ENCODE results near the gene PLD3. TPM values are rescaled to one million over a fixed set of nuclear protein-coding genes. Genes with fewer than 3 reads are reported as not detected.

PLD3 gene
- total and polyA plus RNA-seq, 12 donors: 116 to 238 (median 169) TPM

DNA sequence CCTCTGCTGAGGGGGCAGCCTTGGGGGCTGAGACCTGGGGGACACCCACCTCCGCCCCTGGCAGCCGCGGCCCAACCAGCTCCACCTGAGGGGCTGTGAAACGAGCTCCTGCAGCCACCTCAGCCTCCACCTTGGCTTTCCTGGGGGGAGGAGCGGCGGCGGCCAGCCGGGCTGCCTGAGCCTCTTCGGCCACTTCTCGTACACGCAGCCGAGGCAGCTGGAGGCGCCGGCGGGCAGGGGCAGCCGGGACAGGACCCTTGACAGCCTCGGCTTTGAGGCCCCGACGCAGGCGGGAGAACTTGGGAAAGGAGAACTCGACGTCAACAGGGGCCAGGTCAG lies 49.0 kb downstream of the PLD3 start:
- Histone ChIP-seq H3K4me1 (peaks cover 0 to 6% (median 0%) of the 10 kb centered on the region in 9 donors), H3K27me3 (no peaks in the 10 kb centered on the region), H3K9me3 (no peaks in the 10 kb centered on the region), H3K4me3 (no peak overlapping the region), H3K27ac (no peak overlapping the region), H3K36me3 (peaks cover 0 to 3% (median 0%) of the 10 kb centered on the region in 9 donors)
- DNase-seq: no peak
- ATAC-seq: no peak
- TF ChIP-seq, protein P1, sequence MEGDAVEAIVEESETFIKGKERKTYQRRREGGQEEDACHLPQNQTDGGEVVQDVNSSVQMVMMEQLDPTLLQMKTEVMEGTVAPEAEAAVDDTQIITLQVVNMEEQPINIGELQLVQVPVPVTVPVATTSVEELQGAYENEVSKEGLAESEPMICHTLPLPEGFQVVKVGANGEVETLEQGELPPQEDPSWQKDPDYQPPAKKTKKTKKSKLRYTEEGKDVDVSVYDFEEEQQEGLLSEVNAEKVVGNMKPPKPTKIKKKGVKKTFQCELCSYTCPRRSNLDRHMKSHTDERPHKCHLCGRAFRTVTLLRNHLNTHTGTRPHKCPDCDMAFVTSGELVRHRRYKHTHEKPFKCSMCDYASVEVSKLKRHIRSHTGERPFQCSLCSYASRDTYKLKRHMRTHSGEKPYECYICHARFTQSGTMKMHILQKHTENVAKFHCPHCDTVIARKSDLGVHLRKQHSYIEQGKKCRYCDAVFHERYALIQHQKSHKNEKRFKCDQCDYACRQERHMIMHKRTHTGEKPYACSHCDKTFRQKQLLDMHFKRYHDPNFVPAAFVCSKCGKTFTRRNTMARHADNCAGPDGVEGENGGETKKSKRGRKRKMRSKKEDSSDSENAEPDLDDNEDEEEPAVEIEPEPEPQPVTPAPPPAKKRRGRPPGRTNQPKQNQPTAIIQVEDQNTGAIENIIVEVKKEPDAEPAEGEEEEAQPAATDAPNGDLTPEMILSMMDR (IDR thresholded peaks at IDR 0.05): no peak
- WGBS, 2 donors: 92 to 96% methylated on average over 22 of the region's 22 CpGs
- intact Hi-C loops (cut with DNase I): loop anchor here in 3 of 10 donors (5.0 kb wide), 2 partner anchors 40 to 45 kb away; no protein-coding TSS in a partner anchor

DNA sequence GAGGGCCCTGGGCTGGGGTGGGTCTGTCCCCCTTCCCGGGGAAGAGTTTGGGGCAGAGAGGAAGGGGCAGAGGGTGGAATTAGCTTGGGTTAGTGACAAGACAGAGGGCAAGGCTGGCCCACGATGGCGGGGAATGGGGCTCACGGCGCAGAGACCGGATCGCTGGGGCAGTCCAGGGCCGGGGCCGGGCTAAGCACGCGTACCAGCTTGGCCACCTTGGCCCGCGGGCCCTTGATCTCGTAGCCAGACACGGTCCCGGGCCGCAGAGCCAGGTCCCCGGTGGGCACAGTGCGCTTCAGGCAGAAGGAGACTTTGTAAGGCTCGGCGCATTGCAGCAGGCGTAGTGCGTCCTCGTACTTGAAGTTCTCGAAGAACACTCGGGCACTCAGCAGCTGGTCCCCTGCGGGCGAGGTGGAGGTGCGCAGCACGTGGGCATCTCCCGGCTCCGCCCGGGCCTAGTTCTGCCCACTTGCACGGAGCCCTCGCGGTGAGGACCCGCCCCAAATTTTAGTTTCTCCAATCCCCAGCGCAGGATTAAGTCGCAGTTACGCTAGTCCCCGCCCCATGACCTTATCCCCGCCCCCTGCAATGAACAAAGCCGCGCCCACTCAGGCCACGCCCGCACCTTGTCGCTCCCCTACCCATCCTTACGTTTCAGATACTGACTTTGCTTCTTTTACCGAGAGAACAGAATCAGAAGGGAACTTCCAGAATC lies 50.1 kb downstream of the PLD3 start:
- TF ChIP-seq, protein P1 (IDR thresholded peaks at IDR 0.05): no peak
- H3K4me1 ChIP-seq: peaks cover 0 to 11% (median 6%) of the 10 kb centered on the region in 9 donors
- DNase-seq (no peak), ATAC-seq (peak in 1 of 8 donors; percentile 25)
- intact Hi-C loops (cut with DNase I): loop anchor here in 3 of 10 donors (5.0 kb wide), 2 partner anchors 41 to 46 kb away; no protein-coding TSS in a partner anchor
- no peaks in the 10 kb centered on the region for H3K9me3 ChIP-seq
- peaks cover 0 to 3% (median 0%) of the 10 kb centered on the region in 9 donors for H3K36me3 ChIP-seq
- no peak overlapping the region for H3K4me3 ChIP-seq
- H3K27ac ChIP-seq: no peak overlapping the region
- no peaks in the 10 kb centered on the region for H3K27me3 ChIP-seq
- 55 to 57% methylated on average over 49 of the region's 49 CpGs for WGBS, 2 donors

DNA sequence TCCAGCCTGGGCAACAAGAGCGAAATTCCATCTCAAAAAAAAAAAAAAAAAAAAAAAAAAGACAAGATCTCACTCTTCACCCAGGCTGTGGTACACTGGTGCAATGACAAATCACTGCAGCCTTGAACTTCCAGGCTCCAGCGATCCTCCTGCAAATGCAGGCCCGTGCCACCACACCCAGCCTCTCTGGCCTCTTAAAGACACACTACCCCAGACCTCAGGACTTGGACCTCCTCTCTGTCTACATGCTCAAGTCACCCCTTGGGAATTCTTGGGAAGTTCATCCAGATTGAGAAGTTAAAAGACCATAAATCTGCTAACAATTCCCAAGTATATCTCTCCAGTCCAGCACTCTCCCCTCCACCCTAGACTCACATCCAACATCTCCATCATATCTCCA lies 52.1 kb downstream of the PLD3 start:
- Histone ChIP-seq H3K27ac (no peak overlapping the region), H3K4me1 (peaks cover 0 to 17% (median 9%) of the 10 kb centered on the region in 9 donors), H3K4me3 (no peak overlapping the region), H3K9me3 (no peaks in the 10 kb centered on the region), H3K36me3 (peaks cover 0 to 3% (median 0%) of the 10 kb centered on the region in 9 donors), H3K27me3 (no peaks in the 10 kb centered on the region)
- DNase-seq (no peak), ATAC-seq (no peak)
- intact Hi-C loops (cut with DNase I): no loop called here
- TF ChIP-seq, protein P1 (IDR thresholded peaks at IDR 0.05): no peak
- WGBS, 2 donors: 56 to 66% methylated on average over 2 to 3 of the region's 3 CpGs

DNA sequence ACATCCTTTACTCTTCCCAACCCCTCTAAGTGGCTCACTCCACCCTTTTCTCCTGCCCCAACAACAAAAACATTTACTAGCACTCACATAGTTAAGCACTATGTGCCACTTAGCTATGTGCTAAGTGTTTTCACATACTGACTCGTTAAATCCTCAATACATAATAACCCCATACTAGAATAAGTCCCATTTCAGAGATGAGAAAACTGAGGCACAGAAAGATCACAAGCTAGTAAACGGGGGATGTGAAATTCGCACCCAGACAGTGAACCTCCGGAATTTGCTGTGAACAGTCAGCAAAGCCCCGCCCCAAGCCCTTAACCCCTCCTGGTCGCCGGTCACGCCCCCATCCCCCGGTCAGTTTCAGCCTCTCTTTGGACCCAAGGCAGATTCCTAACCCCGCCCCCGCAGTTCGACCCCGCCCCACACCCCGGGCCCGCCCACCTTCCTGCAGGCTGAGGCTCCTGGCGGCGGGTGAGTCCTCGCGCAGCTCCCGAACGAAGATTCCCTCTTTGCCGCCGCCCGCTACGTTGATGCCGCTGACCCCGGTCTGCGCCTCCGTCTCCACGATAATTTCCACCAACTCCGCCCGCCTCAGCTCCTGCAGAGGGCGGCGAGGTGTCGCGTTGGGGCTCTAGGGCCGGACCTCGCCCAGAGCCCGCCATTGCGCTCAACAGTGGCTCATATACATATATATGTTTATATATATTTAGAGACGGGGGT lies 54.9 kb downstream of the PLD3 start:
- no peaks in the 10 kb centered on the region for H3K9me3 ChIP-seq
- no peaks in the 10 kb centered on the region for H3K36me3 ChIP-seq
- TF ChIP-seq, protein P1 (IDR thresholded peaks at IDR 0.05): peak in 2 of 9 donors; percentile 28 to 34
- intact Hi-C loops (cut with DNase I): loop anchor here in 1 of 10 donors (1.0 kb wide), 1 partner anchor 54 kb away; no protein-coding TSS in a partner anchor
- WGBS, 2 donors: 0 to 1% methylated on average over 41 of the region's 41 CpGs
- DNase-seq: peak; percentile 93 to 94
- peak; percentile 89 to 96 (median 94) for ATAC-seq
- no peaks in the 10 kb centered on the region for H3K27me3 ChIP-seq
- peaks cover 0 to 21% (median 12%) of the 10 kb centered on the region in 9 donors for H3K4me1 ChIP-seq
- peak overlapping the region; percentile 51 to 89 (median 86) for H3K27ac ChIP-seq
- peak overlapping the region; percentile 51 to 73 (median 63) for H3K4me3 ChIP-seq
